ENCODE data around the gene SKIL.

DNA sequence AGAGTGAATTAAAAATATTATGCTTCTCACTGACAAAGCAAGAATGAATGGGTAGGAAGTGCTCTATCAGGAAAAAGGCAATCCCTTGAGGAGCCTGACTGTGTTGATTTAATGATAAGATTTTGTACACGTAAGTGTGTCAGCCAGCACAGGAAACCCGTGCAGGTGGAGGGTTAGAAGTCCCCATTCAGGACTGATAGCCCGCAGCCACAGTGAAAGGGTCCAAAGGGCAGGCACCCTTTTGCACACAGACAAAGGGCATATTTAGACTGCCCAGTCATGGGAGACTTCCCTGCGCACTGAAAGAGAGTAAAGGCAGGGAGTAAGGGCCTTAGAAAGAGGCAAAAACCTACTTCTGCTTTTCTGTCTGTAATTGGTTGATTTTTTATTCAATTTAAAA is 26.4 kb upstream of the SKIL start:
- TF ChIP-seq CREB1 (CRISPR knock-in tag; IDR thresholded peaks at IDR 0.05; ENCODE audit: low read depth) = no peak
- TF ChIP-seq, protein P1, sequence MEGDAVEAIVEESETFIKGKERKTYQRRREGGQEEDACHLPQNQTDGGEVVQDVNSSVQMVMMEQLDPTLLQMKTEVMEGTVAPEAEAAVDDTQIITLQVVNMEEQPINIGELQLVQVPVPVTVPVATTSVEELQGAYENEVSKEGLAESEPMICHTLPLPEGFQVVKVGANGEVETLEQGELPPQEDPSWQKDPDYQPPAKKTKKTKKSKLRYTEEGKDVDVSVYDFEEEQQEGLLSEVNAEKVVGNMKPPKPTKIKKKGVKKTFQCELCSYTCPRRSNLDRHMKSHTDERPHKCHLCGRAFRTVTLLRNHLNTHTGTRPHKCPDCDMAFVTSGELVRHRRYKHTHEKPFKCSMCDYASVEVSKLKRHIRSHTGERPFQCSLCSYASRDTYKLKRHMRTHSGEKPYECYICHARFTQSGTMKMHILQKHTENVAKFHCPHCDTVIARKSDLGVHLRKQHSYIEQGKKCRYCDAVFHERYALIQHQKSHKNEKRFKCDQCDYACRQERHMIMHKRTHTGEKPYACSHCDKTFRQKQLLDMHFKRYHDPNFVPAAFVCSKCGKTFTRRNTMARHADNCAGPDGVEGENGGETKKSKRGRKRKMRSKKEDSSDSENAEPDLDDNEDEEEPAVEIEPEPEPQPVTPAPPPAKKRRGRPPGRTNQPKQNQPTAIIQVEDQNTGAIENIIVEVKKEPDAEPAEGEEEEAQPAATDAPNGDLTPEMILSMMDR (conservative IDR thresholded peaks at IDR 0.05; ENCODE audit: low read depth in 2 of 2) = no peak
- TF ChIP-seq, protein P2, sequence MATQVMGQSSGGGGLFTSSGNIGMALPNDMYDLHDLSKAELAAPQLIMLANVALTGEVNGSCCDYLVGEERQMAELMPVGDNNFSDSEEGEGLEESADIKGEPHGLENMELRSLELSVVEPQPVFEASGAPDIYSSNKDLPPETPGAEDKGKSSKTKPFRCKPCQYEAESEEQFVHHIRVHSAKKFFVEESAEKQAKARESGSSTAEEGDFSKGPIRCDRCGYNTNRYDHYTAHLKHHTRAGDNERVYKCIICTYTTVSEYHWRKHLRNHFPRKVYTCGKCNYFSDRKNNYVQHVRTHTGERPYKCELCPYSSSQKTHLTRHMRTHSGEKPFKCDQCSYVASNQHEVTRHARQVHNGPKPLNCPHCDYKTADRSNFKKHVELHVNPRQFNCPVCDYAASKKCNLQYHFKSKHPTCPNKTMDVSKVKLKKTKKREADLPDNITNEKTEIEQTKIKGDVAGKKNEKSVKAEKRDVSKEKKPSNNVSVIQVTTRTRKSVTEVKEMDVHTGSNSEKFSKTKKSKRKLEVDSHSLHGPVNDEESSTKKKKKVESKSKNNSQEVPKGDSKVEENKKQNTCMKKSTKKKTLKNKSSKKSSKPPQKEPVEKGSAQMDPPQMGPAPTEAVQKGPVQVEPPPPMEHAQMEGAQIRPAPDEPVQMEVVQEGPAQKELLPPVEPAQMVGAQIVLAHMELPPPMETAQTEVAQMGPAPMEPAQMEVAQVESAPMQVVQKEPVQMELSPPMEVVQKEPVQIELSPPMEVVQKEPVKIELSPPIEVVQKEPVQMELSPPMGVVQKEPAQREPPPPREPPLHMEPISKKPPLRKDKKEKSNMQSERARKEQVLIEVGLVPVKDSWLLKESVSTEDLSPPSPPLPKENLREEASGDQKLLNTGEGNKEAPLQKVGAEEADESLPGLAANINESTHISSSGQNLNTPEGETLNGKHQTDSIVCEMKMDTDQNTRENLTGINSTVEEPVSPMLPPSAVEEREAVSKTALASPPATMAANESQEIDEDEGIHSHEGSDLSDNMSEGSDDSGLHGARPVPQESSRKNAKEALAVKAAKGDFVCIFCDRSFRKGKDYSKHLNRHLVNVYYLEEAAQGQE (IDR thresholded peaks at IDR 0.05; ENCODE audit: unreplicated experiment) = no peak
- TF ChIP-seq EZH2phosphoT487 (IDR thresholded peaks at IDR 0.05; ENCODE audit: unreplicated experiment) = no peak
- no peak for TF ChIP-seq EZH2 (IDR thresholded peaks at IDR 0.05; ENCODE audit: low read depth, unreplicated experiment)
- TF ChIP-seq POLR2AphosphoS5 (IDR thresholded peaks at IDR 0.05; ENCODE audit: low read depth) = no peak
- no peak for TF ChIP-seq ZNF331 (CRISPR knock-in tag; IDR thresholded peaks at IDR 0.05; ENCODE audit: low read depth)
- TF ChIP-seq, protein P3, sequence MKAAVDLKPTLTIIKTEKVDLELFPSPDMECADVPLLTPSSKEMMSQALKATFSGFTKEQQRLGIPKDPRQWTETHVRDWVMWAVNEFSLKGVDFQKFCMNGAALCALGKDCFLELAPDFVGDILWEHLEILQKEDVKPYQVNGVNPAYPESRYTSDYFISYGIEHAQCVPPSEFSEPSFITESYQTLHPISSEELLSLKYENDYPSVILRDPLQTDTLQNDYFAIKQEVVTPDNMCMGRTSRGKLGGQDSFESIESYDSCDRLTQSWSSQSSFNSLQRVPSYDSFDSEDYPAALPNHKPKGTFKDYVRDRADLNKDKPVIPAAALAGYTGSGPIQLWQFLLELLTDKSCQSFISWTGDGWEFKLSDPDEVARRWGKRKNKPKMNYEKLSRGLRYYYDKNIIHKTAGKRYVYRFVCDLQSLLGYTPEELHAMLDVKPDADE (IDR thresholded peaks at IDR 0.05) = no peak
- TF ChIP-seq ZNF114 (CRISPR knock-in tag; IDR thresholded peaks at IDR 0.05) = no peak
- TF ChIP-seq JUNB (IDR thresholded peaks at IDR 0.05; ENCODE audit: unreplicated experiment) = no peak

All from GM23338 (cell line).